Progenitor cell of endocrine pancreas (in vitro differentiated cells): Measurements from ENCODE around the gene GP2. TPM values are rescaled to one million over a fixed set of nuclear protein-coding genes. Genes with fewer than 3 reads are reported as not detected.

Experiments
- DNase-seq: peaks from one replicate; pipeline ENCODE4 v3.0.0; 2021; ENCODE audit warnings: low spot score; ENCODE audit not compliant: unreplicated experiment
- H3K27ac Mint-ChIP-seq: 2 replicates; pipeline ENCODE4 v1.8.0; 2021; ENCODE audit warnings: mild to moderate bottlenecking, moderate library complexity, mixed read lengths
- H3K27me3 Mint-ChIP-seq: 2 replicates; pipeline ENCODE4 v1.8.0; 2021; ENCODE audit warnings: mixed read lengths
- H3K36me3 Mint-ChIP-seq: 2 replicates; pipeline ENCODE4 v1.8.0; 2022; ENCODE audit warnings: mixed read lengths; ENCODE audit not compliant: insufficient read depth
- H3K4me1 Mint-ChIP-seq: 2 replicates; pipeline ENCODE4 v1.8.0; 2021; ENCODE audit warnings: low read depth, mixed read lengths
- H3K4me3 Mint-ChIP-seq: 2 replicates; pipeline ENCODE4 v1.8.0; 2021; ENCODE audit warnings: low read depth, mild to moderate bottlenecking, moderate library complexity, mixed read lengths
- H3K9me3 Mint-ChIP-seq: 2 replicates; pipeline ENCODE4 v1.8.0; 2021; ENCODE audit warnings: low read depth, mixed read lengths
- CTCF ChIP-seq: fragments of 200-600 bp; sonication (generic); IDR thresholded peaks from one replicate; pipeline ENCODE4 v1.5.0; 2021; ENCODE audit warnings: antibody characterized with exemption, mild to moderate bottlenecking; ENCODE audit not compliant: unreplicated experiment
- long read RNA-seq: library from polyadenylated mRNA; unstranded; transcript quantifications from one replicate; pipeline ENCODE4 v2.0.0, GENCODE V29; 2020
- total RNA-seq: library from RNA; stranded (reverse); gene quantifications from 2 replicates; pipeline ENCODE4 v1.2.1, GENCODE V29; 2021

Gene GP2
- 13.4 and 17.8 TPM in 2 replicates for total RNA-seq
- long read RNA-seq, transcript GP2-201 (11 exons, 3,406 nt) = major isoform, 29 of 56 reads
- long read RNA-seq, transcript GP2-202 (10 exons, 1,975 nt) = minor isoform, 7 of 56 reads
- long read RNA-seq, partial matches to known transcripts = 7 of 56 reads
- long read RNA-seq, other reads (novel, unspliced or antisense) = 13 of 56 reads

GRCh38 chr16:20327444-20328041 is at the start of gene GP2:
GP2 (minus strand) TSS chr16:20327513; CDS start chr16:20326431, 1,082 bp downstream.
- Mint-ChIP-seq H3K9me3 (peaks cover 18% of the 10 kb centered on the region), H3K4me1 (peaks cover 59% of the 10 kb centered on the region), H3K4me3 (peak within 1 kb of the TSS; percentile 0), H3K27me3 (peaks cover 6% of the 10 kb centered on the region), H3K36me3 (peaks cover 3% of the 10 kb centered on the region), H3K27ac (peak within 1 kb of the TSS; percentile 86)
- peak; percentile 16 for TF ChIP-seq CTCF
- no peak for DNase-seq

GRCh38 chr16:20372701-20373100 is 45.4 kb upstream of the GP2 start:
- Mint-ChIP-seq H3K27me3 (peaks cover 55% of the 10 kb centered on the region), H3K9me3 (no peaks in the 10 kb centered on the region), H3K27ac (no peak overlapping the region), H3K4me1 (no peaks in the 10 kb centered on the region), H3K36me3 (no peaks in the 10 kb centered on the region), H3K4me3 (no peak overlapping the region)
- DNase-seq = no peak
- no peak for TF ChIP-seq CTCF

- Mint-ChIP-seq H3K4me3 (no peak overlapping the region), H3K4me1 (no peaks in the 10 kb centered on the region), H3K27ac (no peak overlapping the region), H3K9me3 (no peaks in the 10 kb centered on the region), H3K36me3 (no peaks in the 10 kb centered on the region), H3K27me3 (peaks cover 52% of the 10 kb centered on the region)
- no peak for DNase-seq
- no peak for TF ChIP-seq CTCF
Measured at GRCh38 chr16:20369452-20370054, 42.2 kb upstream of the GP2 start.

DNA sequence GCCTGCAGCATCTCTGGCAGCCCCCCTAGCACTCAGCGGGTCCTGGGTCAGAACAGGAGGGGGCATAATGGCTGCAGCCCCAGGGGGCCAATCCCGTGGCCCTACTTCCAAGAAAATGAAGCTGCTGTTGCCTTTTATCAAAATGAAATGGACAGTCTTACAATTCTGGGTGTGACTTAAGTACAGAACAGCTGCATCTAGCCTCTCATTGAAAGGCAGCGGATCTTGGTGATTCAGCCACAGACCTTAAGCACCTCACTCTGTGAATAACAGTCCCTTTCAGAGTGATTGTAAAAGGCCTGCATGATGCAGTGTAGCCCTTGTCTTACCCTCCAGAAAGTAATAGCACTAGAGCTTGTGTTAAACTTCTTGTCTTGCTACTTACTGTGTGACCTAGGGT is 36.7 kb upstream of the GP2 start:
- Mint-ChIP-seq H3K9me3 (no peaks in the 10 kb centered on the region), H3K36me3 (no peaks in the 10 kb centered on the region), H3K4me1 (no peaks in the 10 kb centered on the region), H3K27ac (no peak overlapping the region), H3K27me3 (peaks cover 58% of the 10 kb centered on the region), H3K4me3 (no peak overlapping the region)
- no peak for DNase-seq
- no peak for TF ChIP-seq CTCF

- H3K9me3 Mint-ChIP-seq = no peaks in the 10 kb centered on the region
- no peaks in the 10 kb centered on the region for H3K36me3 Mint-ChIP-seq
- no peak for DNase-seq
- no peak for TF ChIP-seq CTCF
- peaks cover 54% of the 10 kb centered on the region for H3K27me3 Mint-ChIP-seq
- H3K4me3 Mint-ChIP-seq = no peak overlapping the region
- H3K27ac Mint-ChIP-seq = no peak overlapping the region
- no peaks in the 10 kb centered on the region for H3K4me1 Mint-ChIP-seq
Measured at GRCh38 chr16:20363191-20363590, 35.9 kb upstream of the GP2 start.
